SKM-1 treated with dmso at 0.1 percent for 144 hours (cell line): ENCODE results near the gene FOXF2.

Source experiments
- DNase-seq: peaks from one replicate; lab custom pipeline; 2025; ENCODE audit not compliant: unreplicated experiment; lab: John Stamatoyannopoulos, UW

Gene FOXF2

DNA sequence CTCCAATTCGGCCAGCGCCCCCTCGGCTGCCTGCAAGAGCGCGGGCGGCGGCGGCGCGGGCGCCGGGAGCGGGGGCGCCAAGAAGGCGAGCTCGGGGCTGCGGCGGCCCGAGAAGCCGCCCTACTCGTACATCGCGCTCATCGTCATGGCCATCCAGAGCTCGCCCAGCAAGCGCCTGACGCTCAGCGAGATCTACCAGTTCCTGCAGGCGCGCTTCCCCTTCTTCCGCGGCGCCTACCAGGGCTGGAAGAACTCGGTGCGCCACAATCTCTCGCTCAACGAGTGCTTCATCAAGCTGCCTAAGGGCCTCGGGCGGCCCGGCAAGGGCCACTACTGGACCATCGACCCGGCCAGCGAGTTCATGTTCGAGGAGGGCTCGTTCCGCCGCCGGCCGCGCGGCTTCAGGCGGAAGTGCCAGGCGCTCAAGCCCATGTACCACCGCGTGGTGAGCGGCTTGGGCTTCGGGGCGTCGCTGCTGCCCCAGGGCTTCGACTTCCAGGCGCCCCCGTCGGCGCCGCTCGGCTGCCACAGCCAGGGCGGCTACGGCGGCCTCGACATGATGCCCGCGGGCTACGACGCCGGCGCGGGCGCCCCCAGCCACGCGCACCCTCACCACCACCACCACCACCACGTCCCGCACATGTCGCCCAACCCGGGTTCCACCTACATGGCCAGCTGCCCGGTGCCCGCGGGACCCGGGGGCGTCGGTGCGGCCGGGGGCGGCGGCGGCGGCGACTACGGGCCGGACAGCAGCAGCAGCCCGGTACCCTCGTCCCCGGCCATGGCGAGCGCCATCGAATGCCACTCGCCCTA lies 963 bp downstream of the FOXF2 start:
- no peak for DNase-seq

DNA sequence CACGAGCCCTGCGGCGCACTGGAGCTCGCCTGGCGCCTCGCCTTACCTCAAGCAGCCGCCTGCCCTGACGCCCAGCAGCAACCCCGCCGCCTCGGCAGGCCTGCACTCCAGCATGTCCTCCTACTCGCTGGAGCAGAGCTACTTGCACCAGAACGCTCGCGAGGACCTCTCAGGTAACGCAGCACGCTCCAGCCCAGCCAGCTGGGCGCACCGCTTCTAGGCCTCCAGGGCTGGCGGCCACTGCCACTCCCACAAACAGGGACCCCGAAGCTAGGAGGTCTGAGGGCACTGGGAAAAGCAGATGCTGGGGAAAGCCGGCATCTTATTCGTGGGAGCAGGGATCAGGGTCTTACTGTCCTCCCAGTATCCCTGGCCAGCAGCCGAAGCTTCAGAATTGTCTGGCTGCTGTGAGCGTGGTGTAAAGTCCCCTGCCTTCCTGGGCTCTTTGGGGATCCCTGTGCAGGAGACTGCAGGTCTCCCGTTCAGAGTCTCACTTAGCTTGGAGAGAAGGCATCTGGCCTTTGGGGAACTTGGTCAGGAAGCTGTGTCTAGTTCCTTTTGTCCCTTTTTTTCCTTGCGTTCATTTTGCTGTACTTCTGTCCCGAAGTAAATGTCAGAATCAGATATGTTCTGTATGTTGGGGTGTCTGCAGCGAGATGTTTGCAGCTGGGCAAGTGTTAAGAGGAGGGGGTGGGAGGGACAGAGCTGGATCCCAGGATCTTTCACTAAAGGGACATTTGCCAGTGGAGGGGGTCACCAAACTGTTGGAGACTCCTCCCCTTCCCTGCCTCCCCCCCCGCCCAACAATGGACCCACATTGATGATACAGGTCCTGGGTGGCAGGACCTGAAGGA lies 1.8 kb downstream of the FOXF2 start:
- no peak for DNase-seq

DNA sequence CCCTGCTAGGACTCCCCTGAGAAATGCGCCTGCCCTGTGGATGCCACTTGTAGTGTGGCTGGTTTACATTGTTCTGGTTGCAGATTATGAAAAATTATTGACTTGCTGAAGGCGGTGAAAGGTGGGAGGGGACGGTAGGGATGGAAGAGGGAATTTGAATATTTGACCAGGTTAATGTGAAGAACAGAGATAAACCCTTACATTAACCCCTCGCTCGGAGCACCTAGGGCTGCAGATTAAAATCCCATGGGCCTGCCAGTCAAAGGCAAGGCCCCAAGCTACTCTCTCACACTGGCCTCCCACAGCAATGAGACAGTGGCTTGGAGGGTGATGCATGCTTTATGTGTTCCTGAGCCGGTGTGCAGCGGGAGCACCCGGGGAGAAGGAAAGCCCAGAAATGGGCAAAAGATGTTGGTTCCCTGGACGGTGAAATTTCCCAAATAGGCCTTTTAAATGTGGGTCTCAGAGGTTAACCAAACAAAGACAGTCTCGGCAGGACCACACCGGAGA lies 2.5 kb downstream of the FOXF2 start:
- DNase-seq, result no peak

DNA sequence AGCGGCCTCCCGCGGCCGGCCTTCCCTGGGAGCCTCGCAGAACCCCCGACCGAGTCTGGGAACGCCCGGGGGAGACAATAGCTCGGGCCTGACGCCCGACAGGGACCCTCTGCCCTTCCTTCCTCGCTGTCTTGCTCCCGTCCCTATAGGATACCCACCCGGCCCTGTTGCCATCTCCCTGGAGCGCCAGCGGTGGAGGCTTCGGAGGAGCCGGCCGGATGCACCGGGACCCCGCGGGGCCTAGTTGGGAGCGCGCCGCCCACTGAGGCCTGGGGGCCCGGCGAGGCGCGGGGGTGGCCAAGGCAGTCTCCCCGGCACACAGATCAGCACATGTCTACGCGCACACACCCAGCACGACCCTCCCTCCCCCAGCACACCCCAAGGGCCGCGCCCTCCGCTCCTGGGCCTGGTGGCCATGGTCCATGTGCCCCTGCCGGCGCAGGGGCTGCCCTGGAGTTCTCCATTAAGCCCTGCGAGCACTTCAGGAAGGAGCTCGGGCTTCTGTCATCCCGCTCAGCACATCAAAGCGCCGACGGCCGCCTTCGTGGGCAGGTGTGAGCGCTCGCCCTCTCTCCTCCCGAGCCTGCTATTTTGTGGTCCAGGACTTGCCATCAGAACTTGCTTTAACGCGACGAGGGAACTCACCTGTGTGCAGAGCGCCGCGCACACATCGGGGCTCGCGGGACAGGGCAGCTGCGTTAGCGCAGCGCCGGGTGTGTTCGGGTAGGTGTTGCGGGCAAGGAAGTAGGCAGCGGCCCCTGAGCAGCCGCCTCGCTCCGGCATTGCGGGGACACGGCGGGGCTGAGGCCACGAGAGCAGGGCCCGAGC lies 3.7 kb downstream of the FOXF2 start:
- no peak for DNase-seq

DNA sequence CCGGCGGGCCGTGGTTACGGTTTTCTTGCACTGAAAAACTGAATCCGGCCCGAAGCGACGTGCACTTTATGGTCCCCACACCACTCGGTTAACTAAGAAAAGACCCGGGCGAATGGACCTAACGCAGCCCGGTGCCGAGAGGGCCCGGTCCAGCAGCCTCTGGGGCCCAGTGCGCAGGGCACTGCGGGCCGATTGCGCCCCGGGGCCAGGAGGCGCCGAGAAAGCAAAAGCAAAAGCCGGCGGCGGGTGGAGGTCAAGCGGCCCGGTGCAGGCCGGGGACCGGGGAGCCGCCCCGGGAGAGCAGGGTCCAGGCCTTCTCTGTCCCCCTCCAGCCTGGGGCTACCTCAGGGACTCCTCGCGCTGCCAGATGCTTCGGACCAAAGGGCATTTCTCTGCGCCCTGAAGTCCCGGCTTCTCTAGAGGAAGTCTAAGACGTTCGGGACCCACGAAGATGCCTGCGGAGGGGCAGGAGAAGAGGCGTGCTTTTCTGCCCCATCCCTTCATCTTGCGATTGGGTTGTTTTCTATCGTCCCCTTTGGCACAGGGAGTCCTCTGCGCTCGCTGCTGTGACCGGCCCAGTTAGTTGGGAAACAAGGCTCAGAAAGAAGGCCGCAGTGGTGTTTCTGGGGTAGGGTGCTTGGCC lies 4.4 kb downstream of the FOXF2 start:
- DNase-seq, result no peak

DNA sequence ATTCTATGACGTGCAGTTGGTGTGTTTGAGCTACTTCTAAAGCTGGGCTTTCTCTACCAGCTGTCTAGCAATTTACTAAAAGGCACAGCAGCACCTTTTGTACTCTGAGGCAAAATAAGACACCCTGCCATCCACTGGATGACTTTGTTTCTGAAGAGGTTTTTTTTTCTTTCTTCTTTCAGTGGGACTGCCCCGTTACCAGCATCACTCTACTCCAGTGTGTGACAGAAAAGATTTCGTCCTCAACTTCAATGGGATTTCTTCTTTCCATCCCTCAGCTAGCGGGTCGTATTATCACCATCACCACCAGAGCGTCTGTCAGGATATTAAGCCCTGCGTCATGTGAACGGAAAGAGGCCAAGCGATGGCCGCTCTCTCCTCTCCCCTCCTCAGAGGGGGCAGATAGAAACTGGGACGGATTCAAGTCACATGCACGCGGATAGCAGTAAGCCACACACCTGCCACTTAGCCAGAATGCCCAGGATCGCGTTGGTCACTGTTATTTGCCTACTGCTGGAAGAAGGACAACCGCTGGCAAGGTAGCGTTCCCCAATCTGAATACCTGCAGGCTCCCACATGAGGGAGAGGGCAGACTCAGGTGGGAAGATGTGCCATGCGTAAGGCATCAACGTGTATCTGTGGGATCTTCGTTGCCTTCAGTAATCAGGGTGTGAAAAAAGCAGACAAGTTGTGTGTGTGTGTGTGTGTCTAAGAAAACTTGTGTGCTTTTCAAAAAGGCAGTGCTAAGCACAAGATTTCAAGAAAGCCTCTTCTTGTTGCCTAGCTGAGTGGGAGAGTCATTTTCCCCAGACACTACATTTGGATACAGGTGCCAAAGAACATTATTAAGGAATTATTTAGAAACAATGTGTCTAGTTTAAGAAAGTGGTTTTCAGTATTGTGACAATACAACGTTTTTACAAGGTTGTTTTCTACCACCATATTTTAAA lies 5.4 kb downstream of the FOXF2 start:
- no peak for DNase-seq

DNA sequence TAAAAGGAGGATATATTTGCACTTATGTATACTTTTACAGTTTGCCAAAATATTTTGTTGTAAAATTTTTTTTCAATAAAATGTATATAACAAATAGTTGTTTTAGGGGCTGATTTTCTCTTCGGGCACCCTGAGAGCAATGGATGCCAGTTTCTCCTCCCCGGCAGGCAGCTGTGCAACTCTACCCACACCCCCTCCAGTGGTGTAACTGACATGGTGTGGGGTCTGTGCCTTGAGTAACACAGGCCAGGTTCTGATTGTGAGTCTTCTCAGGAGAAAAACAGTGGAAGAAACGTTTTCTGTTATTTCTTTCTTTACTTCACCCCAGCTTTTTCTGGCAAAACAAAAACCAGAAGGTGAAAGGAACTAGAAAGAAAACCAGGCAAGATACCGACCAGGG lies 6.1 kb downstream of the FOXF2 start:
- DNase-seq, result no peak

DNA sequence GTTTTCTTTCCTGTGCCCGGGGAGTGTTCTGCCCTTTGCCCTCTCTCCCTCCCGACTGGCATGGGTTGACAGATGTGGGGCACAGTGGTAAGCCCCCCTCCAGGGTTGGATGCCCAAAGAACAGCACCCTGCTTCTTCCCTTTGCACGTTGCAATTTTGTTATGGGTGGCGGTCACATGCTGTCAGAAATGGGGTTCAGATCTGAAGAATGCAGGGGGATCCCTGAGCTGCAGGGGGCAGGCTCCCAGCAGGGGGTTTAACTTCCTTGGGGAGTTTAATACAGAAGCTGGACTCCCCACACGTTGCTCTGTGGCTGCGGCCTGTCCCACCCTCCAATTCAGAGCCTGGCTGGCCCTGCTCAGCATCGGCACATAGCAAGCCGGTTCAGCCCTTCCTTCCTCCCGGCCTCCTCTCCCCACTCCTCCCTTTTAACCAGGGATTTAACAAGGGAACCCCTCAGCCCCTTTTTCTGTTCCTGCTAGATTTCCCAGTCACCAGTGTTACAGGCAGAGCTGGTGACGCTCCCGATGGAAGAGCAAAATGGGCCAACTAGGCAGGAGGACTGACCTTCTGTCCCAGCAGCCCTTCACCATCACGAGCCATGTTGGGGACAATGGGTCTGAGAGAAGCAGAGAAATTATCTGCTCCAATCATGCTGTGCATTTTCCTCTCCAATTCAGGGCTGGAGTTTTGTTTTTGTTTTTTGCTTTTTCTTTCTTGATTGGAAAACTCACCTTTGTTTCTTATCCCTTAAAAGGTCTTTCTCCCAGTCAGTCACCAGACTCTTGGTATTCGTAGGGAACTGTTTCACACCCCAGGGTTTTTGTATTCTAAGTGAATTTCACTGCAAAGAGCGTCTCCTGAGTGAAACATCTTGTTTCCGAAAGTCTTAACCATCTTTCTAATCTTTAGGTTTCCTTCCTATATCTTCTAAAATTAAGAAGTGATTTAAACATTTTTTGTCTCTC lies 6.8 kb downstream of the FOXF2 start:
- DNase-seq, result no peak

DNA sequence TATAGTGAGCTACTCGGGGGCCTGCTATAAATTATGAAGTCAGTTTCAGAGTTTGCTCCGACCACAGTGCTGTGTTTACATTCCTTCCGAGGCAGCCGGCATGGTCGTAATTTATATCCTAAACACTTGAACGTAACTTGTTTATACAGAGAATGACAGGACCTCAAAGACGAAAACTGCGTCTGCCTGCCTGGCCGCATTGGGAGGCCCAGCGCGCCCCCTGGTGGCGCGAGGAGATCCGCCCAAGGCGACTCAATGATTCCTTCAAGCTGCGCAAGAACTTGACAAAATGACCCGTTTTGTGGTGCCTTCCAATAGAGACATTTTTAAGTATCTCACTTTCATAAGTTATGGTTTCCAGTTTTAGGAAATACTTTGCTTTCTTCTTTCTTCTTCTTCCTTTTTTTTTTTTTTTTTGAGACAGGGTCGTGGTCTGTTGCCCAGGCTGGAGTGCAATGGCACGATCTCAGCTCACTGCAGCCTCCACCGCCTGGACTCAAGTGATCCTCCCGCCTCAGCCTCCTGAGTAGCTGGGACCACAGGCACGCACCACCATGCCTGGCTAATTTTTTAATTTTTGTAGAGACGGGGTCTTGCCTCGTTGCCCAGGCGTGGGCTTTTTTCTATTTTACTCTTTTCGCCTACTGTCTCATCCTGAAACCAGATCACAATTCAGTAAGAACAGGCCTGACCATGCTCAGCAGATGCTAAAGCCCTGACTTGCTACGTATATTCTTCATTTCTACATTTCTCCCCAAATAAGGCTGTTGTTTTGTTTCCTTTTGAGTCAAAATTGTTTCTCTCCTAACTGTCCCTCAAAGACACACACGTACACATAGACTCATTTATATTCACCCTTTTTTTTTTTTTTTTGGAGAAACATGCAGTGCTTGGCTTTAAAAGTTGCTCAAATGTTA lies 7.8 kb downstream of the FOXF2 start:
- no peak for DNase-seq

DNA sequence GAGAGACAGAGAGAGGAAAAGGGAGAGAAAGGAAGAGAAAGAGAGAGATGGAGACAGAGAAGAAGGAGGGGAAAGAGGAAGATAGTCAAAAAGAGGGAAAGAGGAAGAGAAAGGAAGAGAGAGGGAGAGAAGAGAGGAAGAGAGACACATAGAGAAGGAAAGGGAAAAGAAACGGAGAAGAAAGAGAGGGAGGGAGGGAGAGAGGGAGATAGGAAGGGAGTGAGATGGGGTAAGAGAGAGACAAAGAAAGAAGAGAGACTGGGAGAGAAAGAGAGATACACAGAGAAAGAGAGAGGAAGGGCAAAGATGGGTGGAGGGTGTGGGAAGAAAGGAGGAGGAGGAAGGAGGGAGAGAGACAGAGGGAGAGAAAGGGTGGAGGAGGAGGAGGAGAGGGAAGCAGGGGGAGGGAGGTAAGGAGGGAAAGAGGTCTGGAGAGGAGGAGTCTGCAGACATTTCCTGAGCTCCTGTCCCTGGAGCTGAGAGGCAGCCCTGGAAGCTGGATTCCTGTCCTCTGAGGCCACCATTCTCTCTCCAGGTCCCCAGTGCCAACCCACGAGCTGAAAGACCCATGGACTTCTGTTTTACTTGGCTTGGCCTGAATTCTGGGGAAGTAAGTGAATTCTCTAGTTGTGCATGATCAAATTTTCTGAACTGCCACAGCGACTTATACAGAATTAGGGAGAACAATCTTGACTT lies 9.9 kb downstream of the FOXF2 start:
- DNase-seq, result no peak

DNA sequence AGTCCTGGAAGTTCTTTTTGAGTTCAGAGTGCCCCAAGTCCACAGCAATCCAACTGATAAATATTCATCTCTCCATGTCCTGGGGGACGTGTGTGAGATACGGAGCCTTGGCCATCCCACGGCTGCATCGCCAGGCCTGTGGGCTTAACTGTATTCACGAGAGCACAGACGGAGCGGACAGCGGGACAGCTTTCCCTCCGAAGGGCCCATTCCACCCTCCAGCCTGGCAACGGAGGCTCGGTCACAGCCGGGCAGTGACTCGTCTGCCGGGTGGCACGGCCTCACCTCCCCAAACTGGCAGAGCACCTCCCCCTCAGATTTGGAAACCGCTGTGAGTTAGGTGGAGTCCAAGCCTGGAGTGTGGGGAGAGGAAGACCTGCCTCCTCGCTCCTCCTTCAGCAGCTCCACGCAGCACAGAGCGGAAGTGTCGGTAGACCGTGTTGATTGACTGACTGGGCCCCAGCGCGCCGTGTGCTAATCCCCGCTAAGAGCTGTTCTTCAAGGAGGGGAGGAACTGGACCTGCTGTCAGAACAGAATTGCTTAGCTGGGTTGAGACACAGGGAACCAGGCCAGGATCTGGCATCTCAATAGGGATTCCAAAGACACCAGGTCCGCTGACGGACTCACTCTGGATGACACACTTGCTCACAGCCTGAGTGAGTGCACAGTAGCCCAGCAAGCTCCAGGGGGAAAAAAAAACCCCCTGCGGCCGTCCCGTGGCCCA lies 10.9 kb downstream of the FOXF2 start:
- DNase-seq, result no peak

DNA sequence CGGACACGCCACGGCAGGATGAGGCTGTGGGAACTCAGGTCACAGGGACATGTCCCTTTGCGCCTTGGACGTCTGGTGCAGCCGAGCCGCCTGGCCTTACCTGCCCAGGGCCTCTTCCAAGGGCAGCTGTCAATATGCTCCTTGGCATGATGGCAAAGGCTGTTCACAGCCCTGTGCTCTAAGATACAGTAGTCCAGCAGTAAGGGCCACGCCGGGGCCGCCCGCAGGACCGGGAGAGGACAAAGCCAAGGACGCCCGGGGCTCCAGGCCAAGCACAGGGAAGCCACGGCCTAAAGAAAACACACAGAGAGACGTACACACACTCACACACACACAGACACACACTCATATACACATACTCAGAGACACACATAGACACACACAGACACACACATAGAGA lies 13.0 kb downstream of the FOXF2 start:
- no peak for DNase-seq

DNA sequence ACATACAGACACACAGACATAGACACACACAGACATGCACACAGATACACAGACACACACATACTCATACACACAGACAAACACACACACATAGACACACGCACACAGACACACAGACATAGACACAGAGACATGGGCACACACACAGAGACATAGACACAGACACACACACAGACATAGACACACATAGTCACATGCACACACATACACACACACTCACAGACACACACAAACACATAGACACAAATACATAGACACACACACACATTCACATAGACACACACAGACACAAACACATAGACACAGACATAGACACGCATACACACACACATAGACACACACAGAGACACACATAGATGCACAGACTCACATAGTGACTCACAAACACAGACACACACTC lies 13.5 kb downstream of the FOXF2 start:
- DNase-seq, result no peak

DNA sequence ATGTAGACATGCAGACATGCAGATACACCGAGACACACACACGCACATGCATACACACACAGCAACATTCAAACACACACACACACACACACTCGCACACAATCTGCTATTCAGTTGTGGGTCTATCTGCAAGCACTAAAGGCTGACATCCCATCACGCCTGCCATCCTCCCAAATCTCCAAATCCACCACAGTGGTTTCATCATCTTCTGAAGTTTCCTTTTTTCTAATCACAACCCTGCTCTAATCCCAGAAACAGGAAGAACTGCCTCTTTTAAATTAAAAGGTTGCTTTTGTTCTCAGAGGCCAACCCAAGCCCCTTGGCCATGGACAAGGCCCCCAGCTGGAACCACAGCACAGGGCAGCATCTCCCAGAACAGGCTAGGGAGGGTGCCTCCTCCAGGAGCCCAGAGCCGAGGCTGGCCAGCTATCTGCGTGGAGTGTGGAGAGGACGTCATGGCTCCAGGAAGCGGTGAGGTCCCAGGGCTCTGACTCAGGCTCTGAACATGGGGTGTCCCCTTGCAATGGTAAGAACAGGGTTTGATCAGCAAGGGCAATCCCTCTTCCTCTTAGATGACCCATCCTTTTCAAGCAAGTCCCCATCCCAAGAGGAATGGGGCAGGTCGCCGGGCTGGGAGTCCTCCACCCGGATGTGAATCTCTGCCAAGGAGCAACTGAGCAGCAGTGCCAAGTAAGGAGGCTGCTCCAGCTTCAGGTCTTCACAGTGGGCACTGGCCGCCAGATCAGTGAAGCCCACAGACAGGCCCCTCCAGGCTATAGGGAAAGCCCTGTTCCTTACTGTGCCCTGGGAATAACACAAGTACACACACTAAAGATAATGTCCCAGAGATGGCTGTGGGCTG lies 14.7 kb downstream of the FOXF2 start:
- DNase-seq, result no peak

DNA sequence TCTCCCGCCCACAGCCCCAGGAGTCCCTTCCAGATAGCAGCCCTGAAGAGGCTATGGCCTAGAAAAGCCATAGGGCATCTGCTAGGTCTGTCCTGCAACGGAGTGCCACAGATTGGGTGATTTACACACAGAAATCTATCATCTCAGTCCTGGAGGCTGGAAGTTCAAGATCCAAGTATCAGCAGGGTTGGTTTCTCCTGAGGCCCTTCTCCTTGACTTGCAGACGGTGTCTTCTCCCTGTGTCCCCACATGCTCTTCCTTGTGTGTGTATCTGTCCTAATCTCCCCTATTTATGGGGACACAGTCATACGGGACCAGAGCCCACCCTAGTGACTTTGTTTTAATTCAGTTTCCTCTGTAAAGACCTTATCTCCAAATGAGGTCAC lies 15.3 kb downstream of the FOXF2 start:
- no peak for DNase-seq
